GM20000 (cell line): ENCODE results near the gene BFSP1.

ENCODE experiments used
- DNase-seq: peaks from one replicate; pipeline ENCODE4 v3.0.0; 2012; ENCODE audit warnings: low spot score
- TF ChIP-seq, protein P1 (sequence below): IDR thresholded peaks from 2 replicates; pipeline ENCODE4 v1.5.1; 2012; ENCODE audit warnings: mild to moderate bottlenecking, control low read depth; ENCODE audit errors: extremely low read depth, missing control alignments

Gene BFSP1

DNA sequence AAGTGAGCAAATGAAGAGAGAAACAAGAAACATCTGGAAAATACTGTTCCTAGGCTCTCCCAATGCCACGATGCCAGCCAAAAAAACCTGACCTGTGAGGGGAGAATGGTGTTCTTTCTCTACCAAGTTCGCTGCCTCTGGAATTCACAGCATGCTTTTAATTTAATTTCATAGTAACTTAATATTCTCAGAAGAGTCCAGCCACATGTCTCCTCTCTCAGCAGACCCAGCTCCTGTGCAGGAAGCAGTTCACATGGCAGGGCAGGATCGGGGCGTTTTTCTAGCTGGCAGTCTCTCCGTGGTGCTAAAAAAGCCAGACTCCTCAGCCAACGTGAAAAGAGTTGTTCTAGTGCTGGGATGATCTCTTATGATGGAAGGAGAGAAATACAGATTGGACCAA lies 57.5 kb downstream of the BFSP1 start:
- DNase-seq = no peak
- TF ChIP-seq, protein P1, sequence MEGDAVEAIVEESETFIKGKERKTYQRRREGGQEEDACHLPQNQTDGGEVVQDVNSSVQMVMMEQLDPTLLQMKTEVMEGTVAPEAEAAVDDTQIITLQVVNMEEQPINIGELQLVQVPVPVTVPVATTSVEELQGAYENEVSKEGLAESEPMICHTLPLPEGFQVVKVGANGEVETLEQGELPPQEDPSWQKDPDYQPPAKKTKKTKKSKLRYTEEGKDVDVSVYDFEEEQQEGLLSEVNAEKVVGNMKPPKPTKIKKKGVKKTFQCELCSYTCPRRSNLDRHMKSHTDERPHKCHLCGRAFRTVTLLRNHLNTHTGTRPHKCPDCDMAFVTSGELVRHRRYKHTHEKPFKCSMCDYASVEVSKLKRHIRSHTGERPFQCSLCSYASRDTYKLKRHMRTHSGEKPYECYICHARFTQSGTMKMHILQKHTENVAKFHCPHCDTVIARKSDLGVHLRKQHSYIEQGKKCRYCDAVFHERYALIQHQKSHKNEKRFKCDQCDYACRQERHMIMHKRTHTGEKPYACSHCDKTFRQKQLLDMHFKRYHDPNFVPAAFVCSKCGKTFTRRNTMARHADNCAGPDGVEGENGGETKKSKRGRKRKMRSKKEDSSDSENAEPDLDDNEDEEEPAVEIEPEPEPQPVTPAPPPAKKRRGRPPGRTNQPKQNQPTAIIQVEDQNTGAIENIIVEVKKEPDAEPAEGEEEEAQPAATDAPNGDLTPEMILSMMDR = no peak

DNA sequence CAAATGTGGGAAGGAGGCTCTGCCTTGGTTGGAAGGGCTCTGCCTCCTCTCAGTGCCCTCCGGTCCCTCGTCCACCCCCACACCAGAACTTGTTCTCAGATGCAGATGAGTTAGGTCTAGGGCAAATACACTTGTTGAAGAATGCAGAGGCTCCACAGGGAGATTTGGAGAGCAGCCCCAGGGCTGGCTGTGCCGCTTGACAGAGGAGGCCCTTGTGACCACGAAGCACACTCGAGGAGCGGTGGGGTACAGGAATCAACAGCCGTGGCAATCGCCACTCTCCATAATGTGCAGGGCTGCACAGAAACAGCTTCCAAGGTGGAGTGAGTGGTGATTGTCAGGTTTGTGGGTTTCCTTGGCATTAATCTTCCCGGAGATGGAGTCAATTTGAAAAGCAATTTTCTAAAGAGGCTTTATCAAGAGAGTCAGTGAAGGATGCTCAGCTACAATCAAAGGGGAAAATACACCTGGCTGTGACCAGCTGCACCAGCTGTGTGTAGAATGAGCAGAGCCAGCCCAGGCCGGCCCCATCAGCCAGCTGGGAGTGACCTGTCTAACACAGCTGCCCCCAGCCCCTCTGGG lies 59.5 kb downstream of the BFSP1 start:
- DNase-seq = no peak
- TF ChIP-seq, protein P1 = no peak

DNA sequence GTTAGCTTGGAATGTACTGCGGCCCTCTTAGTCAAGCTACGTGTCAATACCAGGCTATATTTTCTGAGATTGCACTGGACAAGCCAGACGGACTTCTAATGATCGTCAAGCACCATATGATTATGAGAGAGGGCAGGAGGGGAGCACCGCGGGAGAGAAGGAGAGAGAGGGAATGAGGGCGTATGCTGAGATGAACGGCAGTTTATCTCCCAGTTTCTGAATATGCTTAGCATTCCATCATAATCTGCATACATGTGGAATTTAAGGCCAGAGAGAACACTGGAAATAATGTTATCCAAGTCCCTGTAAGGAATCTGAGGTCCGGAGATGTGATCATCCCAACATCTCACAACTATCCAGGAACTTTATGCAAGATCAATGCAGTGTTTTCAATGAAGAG lies 60.2 kb downstream of the BFSP1 start:
- DNase-seq = no peak
- TF ChIP-seq, protein P1 = no peak

DNA sequence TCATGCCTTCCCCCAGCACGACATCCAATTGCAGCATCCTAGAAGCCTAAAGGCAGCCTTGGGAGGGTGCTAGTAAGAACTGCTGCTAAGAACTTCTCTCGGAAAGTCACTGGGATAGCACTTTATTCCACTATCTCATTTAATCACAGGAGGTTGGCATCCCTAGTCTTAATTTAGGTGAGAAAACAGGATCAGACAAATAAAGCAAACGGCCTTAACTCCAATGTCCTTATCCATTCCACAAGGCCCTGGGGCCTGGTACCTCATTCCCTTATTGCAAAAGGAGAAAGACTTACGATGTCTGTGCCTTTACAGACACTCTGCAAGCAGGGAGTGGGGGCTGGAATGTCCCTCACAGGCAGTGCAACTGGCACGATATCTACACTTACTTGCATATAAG lies 60.7 kb downstream of the BFSP1 start:
- TF ChIP-seq, protein P1 = no peak
- no peak for DNase-seq

DNA sequence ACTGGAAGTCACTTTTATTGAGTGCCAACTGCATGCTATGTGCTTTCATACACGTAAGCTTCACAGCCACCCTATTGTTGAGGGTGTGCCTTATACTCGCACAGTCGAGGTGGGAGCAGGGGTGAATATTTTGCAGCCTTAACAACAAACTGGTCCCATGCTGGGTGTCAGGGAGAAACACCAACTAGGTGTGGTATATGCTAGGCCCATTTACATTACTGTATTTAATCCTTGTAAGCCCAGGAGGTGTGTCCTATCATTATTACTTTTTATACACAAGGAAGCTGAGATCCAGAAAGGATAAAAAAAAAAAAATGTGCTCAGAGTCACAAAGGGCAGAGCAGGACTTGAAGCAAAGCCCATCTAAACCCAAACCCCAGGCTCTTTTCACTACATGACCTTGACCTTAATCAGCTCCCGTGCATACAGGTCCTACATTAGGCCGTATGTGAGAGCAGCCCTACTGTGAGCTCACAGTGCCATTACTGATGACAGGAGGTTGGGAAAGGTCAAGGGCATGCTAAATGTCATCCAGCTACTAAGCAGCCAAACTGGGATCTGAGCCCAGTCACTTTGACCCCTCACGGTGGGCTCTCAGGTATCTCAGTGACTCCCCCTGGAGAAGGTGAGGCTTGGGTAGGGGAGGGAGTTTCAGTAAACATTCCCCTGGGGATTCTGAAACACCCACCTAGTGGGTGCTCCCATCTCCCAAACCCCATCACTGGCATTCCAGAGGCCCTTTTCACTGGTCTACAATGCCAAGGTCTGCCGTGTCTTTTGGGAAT lies 61.7 kb downstream of the BFSP1 start:
- DNase-seq = no peak
- TF ChIP-seq, protein P1 = no peak

DNA sequence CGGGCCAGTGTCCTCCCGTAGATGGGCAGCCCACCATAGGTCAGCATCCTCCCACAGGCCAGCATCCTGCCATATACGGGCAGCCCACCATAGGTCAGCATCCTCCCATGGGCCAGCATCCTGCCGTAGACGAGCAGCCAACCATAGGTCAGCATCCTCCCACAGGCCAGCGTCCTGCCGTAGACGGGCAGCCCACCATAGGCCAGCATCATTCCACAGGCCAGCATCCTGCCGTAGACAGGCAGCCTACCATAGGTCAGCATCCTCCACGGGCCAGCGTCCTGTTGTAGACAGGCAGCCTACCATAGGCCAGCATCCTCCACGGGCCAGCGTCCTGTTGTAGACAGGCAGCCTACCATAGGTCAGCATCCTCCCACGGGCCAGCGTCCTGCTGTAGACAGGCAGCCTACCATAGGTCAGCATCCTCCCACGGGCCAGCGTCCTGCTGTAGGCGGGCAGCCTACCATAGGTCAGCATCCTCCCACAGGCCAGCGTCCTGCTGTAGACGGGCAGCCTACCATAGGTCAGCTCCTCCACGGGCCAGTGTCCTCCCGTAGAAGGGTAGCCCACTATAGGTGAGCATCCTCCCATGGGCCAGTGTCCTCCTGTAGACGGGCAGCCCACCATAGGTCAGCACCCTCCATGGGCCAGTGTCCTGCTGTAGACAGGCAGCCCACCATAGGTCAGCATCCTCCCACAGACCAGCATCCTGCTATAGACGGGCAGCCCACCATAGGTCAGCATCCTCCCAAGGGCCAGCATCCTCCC lies 62.9 kb downstream of the BFSP1 start:
- TF ChIP-seq, protein P1 = no peak
- DNase-seq = no peak

DNA sequence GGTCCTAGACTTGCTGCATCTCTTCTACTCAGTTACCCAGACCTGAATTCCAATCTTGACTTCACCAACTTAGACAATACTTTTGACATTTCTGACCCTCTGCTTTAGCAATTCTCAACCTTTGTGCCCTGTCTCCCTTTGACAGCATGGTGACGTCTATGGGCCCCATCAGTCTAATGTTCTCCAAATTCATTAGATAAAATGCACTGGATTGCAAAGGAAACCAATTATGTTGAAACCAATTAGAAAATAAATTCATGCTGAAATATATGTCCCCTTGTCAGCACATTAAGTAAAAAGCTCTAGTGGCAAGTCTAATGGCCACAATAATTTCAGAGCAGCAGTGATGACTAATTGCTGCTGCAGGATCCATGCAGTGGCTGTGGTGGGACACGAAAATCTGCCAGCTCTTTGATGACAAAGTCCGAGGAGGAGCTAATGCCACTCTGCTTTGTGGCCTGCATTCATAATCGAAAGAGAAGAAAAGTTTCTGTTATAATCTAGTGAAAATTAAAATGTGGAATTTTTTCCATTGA lies 64.0 kb downstream of the BFSP1 start:
- no peak for DNase-seq
- TF ChIP-seq, protein P1 = no peak
